CD4-positive, CD25-positive, alpha-beta regulatory T cell (primary cell): Measurements from ENCODE around the gene GNAI3. TPM values are rescaled to one million over a fixed set of nuclear protein-coding genes. Genes with fewer than 3 reads are reported as not detected.
A peak's percentile ranks its signal among the peaks of the same experiment; 100 is the strongest.

ENCODE experiments used
- ATAC-seq, 2 donors: fragments of 150-1000 bp; cut with Tn5 transposase; one replicate each; pipeline ENCODE4 v1.10.0; 2021; ENCODE audit warnings: low read depth in 2 of 2, moderate number of reproducible peaks in 2 of 2, moderate library complexity in 1 of 2
- DNase-seq, 3 donors: peaks; one replicate each; pipeline versions ENCODE4 v3.0.0 to v3.0.0-alpha.2; 2012 to 2022; ENCODE audit warnings: mixed read lengths in 1 of 3
- H3K27ac ChIP-seq: one replicate; pipeline ENCODE4 v1.7.0; 2013; ENCODE audit warnings: mild to moderate bottlenecking, low read length; ENCODE audit not compliant: insufficient read depth, poor library complexity, severe bottlenecking
- H3K27me3 ChIP-seq: one replicate; pipeline ENCODE4 v1.7.0; 2013; ENCODE audit warnings: low read length; ENCODE audit not compliant: control insufficient read depth, insufficient read depth
- H3K36me3 ChIP-seq: one replicate; pipeline ENCODE4 v1.7.0; 2013; ENCODE audit warnings: mild to moderate bottlenecking, low read length, moderate library complexity; ENCODE audit not compliant: control insufficient read depth, insufficient read depth
- H3K4me1 ChIP-seq: 2 replicates; pipeline ENCODE4 v1.7.0; 2013; ENCODE audit warnings: mild to moderate bottlenecking, low read length; ENCODE audit not compliant: insufficient read depth, control insufficient read depth, poor library complexity, severe bottlenecking
- H3K4me3 ChIP-seq: one replicate; pipeline ENCODE4 v1.7.0; 2013; ENCODE audit warnings: low read depth, mild to moderate bottlenecking, low read length, moderate library complexity
- H3K9me3 ChIP-seq, 2 experiments: 1 replicate in 1 of 2; 2 replicates in 1 of 2; pipeline ENCODE4 v1.7.0; 2013; ENCODE audit warnings: low read length in 2 of 2, mild to moderate bottlenecking in 1 of 2, moderate library complexity in 1 of 2; ENCODE audit not compliant: control insufficient read depth in 2 of 2
- H3K27ac Mint-ChIP-seq, 3 donors: one replicate each; pipeline ENCODE4 v1.8.0; 2020 to 2022; ENCODE audit warnings: mild to moderate bottlenecking in 3 of 3, mixed read lengths in 3 of 3, moderate library complexity in 2 of 3
- H3K27me3 Mint-ChIP-seq: one replicate; pipeline ENCODE4 v1.8.0; 2022; ENCODE audit warnings: mild to moderate bottlenecking, mixed read lengths
- H3K36me3 Mint-ChIP-seq: one replicate; pipeline ENCODE4 v1.8.0; 2020; ENCODE audit warnings: mixed read lengths
- H3K4me1 Mint-ChIP-seq, 4 donors: one replicate each; pipeline ENCODE4 v1.8.0; 2020 to 2022; ENCODE audit warnings: mixed read lengths in 4 of 4, mild to moderate bottlenecking in 1 of 4
- H3K4me3 Mint-ChIP-seq, 4 donors: one replicate each; pipeline ENCODE4 v1.8.0; 2020 to 2022; ENCODE audit warnings: mild to moderate bottlenecking in 4 of 4, mixed read lengths in 4 of 4, moderate library complexity in 3 of 4
- H3K9me3 Mint-ChIP-seq, 7 donors: one replicate each; pipeline ENCODE4 v1.8.0; 2020 to 2022; ENCODE audit warnings: mixed read lengths in 7 of 7, mild to moderate bottlenecking in 3 of 7, moderate library complexity in 2 of 7
- polyA plus RNA-seq, 4 donors: library from polyadenylated mRNA; unstranded; fragments of 300-500 nt; fragmentation: Illumina TruSeq; gene quantifications; one replicate each; pipeline ENCODE4 v1.2.3, GENCODE V29; 2021
- total RNA-seq: library from RNA; stranded (reverse); gene quantifications from one replicate; pipeline ENCODE4 v1.2.3, GENCODE V29; 2022

Gene GNAI3
- total and polyA plus RNA-seq, 5 donors from 2014 or later = 7.4 to 10.3 (median 9.6) TPM

DNA sequence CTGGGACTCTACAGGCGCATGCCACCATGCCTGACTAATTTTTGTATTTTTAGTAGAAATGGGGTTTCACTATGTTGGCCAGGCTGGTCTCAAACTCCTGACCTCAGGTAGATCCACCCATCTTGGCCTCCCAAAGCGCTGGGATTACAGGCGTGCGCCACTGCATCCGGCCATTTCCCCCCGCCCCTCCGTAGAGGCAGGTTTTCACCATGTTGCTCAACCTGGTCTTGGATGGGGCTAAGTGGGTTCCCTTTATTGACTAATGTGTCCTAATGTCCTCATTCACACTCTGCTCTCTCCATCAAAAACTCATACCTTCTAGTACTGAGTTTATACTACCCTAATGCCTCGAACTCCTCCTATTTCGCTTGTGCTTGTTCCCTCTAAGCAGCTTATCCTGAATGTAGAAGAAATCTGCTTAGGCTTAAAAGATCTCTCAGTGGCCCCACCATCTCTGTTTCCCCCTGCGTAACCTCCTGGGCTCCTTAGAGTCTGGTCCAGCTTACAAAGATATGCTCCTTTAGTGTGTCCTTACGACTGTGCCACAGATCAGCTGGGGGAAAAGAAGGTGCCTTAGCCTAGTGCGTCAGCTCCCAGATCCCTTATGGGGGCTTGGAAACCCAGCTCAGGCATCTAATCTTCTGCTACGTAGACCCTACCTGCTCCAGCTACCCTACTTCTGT, 63.0 kb downstream of the GNAI3 start:
- no peak overlapping the region for H3K4me3 Mint-ChIP-seq
- ATAC-seq = no peak
- no peaks in the 10 kb centered on the region for H3K27me3 Mint-ChIP-seq
- no peak overlapping the region for H3K27ac Mint-ChIP-seq
- H3K4me1 ChIP-seq = no peaks in the 10 kb centered on the region
- H3K27me3 ChIP-seq = peaks cover 2% of the 10 kb centered on the region
- DNase-seq = no peak
- H3K9me3 Mint-ChIP-seq = no peaks in the 10 kb centered on the region
- no peak overlapping the region for H3K4me3 ChIP-seq
- no peak overlapping the region for H3K27ac ChIP-seq
- H3K36me3 Mint-ChIP-seq = no peaks in the 10 kb centered on the region
- H3K9me3 ChIP-seq = no peaks in the 10 kb centered on the region
- no peaks in the 10 kb centered on the region for H3K36me3 ChIP-seq
- H3K4me1 Mint-ChIP-seq = peaks cover under 1 to 9% (median 4%) of the 10 kb centered on the region in 4 donors

GRCh38 chr1:109613361-109614147, 65.1 kb downstream of the GNAI3 start:
- Histone ChIP-seq H3K4me1 (no peaks in the 10 kb centered on the region), H3K4me3 (no peak overlapping the region), H3K27me3 (peaks cover 2% of the 10 kb centered on the region), H3K9me3 (no peaks in the 10 kb centered on the region), H3K27ac (no peak overlapping the region), H3K36me3 (no peaks in the 10 kb centered on the region)
- Mint-ChIP-seq H3K4me3 (no peak overlapping the region), H3K9me3 (no peaks in the 10 kb centered on the region), H3K36me3 (no peaks in the 10 kb centered on the region), H3K27ac (no peak overlapping the region), H3K27me3 (no peaks in the 10 kb centered on the region), H3K4me1 (peaks cover 0 to 23% (median 13%) of the 10 kb centered on the region in 4 donors)
- no peak for ATAC-seq
- DNase-seq = no peak

DNA sequence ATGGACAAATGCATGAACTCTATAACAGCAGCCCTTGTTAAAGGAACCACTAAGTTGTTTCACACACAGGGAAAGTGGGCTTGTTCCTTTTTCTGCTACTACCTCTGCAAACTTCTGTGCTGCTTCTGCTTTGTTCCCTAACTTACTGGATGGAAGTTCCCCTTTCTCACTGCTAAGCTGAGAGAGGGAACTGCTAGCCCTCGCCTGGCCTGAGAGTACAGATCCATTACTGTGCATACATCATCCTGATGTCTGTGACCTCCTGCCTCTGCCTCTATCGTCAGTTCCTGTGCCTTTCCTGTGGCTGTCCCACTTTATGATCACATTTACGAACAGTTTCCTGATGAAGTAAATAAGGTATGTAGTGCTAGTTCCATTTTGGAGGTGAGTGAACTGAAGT, 67.5 kb downstream of the GNAI3 start:
- ATAC-seq = no peak

DNA sequence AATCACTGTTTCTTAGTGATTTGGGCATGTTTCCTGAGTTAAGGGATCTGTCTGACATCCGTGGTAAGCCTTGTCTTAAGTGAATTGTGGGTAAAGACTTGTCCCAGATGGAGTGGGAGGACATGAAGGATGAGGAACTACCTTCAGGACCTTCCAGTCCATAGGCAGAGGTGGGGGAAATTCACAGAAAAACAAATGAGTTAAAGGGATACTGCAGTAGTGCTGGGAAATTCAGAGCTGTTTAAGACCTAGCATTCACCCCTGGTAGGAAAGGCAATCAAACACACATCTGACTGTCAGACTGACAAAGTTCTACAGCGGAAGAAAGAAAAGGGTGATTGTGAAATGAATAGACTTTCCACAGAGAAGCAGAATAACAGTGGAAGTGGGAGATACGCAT, 68.0 kb downstream of the GNAI3 start:
- peak overlapping the region in 2 of 4 donors; percentile 24 to 76 for H3K4me3 Mint-ChIP-seq
- Histone ChIP-seq H3K27ac (no peak overlapping the region), H3K9me3 (no peaks in the 10 kb centered on the region), H3K4me1 (peaks cover 21% of the 10 kb centered on the region), H3K4me3 (no peak overlapping the region), H3K27me3 (peaks cover 2% of the 10 kb centered on the region), H3K36me3 (no peaks in the 10 kb centered on the region)
- ATAC-seq (no peak), DNase-seq (no peak)
- peak overlapping the region; percentile 0 to 63 (median 59) for H3K27ac Mint-ChIP-seq
- peaks cover 7 to 35% (median 25%) of the 10 kb centered on the region in 4 donors for H3K4me1 Mint-ChIP-seq
- H3K27me3 Mint-ChIP-seq = peaks cover 4% of the 10 kb centered on the region
- peaks cover 5% of the 10 kb centered on the region for H3K36me3 Mint-ChIP-seq
- H3K9me3 Mint-ChIP-seq = no peaks in the 10 kb centered on the region

More for the DNA sequence above, 67.5 kb downstream of the GNAI3 start:
- peak overlapping the region; percentile 22 to 63 (median 59) for H3K27ac Mint-ChIP-seq
- Histone ChIP-seq H3K9me3 (no peaks in the 10 kb centered on the region), H3K4me3 (no peak overlapping the region), H3K27ac (no peak overlapping the region), H3K27me3 (peaks cover 2% of the 10 kb centered on the region), H3K4me1 (peaks cover 17% of the 10 kb centered on the region), H3K36me3 (no peaks in the 10 kb centered on the region)
- peaks cover 5% of the 10 kb centered on the region for H3K36me3 Mint-ChIP-seq
- peaks cover 7 to 34% (median 24%) of the 10 kb centered on the region in 4 donors for H3K4me1 Mint-ChIP-seq
- peaks cover 4% of the 10 kb centered on the region for H3K27me3 Mint-ChIP-seq
- H3K4me3 Mint-ChIP-seq = peak overlapping the region in 1 of 4 donors; percentile 76
- DNase-seq = peak in 1 of 3 donors; percentile 22
- H3K9me3 Mint-ChIP-seq = no peaks in the 10 kb centered on the region

DNA sequence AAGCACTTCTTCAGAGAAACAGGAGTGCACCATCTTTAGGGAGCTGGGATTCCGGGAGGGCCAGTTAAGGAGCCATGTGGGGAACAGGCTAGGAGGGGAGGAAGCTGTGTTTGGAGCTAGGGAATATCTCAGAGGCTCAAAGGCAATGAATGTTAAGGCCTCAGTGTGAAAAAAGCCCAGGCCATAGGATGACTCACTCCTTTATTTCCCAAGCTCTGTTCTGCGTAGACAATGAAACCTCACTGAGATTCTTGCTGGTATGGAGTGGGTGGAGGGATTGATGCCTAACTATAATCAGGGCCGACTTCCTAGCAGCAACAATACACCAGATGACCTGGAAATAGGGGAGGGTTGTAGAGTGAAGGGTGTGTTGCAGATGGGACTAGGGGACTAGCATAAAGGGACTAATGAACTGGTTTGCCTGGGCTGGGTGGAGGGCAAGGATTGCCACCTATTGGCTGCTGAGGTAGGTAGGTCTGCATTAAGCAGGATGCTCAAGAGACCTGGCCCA, 68.9 kb downstream of the GNAI3 start:
- H3K27ac ChIP-seq = no peak overlapping the region
- H3K4me3 ChIP-seq = no peak overlapping the region
- Mint-ChIP-seq H3K4me1 (peaks cover 7 to 44% (median 33%) of the 10 kb centered on the region in 4 donors), H3K4me3 (peak overlapping the region in 2 of 4 donors; percentile 7 to 76), H3K27ac (peak overlapping the region; percentile 59 to 72 (median 66)), H3K36me3 (peaks cover 5% of the 10 kb centered on the region), H3K27me3 (peaks cover 4% of the 10 kb centered on the region), H3K9me3 (no peaks in the 10 kb centered on the region)
- no peaks in the 10 kb centered on the region for H3K9me3 ChIP-seq
- no peaks in the 10 kb centered on the region for H3K36me3 ChIP-seq
- no peak for ATAC-seq
- H3K27me3 ChIP-seq = peaks cover 2% of the 10 kb centered on the region
- DNase-seq = peak in 1 of 3 donors; percentile 21
- H3K4me1 ChIP-seq = peaks cover 31% of the 10 kb centered on the region

GRCh38 chr1:109618661-109619575, 70.5 kb downstream of the GNAI3 start:
- peak overlapping the region; percentile 85 for H3K27ac ChIP-seq
- ATAC-seq = no peak
- H3K4me3 ChIP-seq = peak overlapping the region; percentile 63
- H3K4me1 ChIP-seq = peaks cover 46% of the 10 kb centered on the region
- no peaks in the 10 kb centered on the region for H3K36me3 ChIP-seq
- no peaks in the 10 kb centered on the region for H3K27me3 ChIP-seq
- Mint-ChIP-seq H3K27ac (peak overlapping the region; percentile 94 to 98 (median 96)), H3K9me3 (no peaks in the 10 kb centered on the region), H3K4me1 (peaks cover 7 to 60% (median 43%) of the 10 kb centered on the region in 4 donors), H3K4me3 (peak overlapping the region; percentile 96 to 99 (median 97)), H3K27me3 (peaks cover 4% of the 10 kb centered on the region), H3K36me3 (peaks cover 5% of the 10 kb centered on the region)
- no peaks in the 10 kb centered on the region for H3K9me3 ChIP-seq
- DNase-seq = no peak
